HG03432 (cell line): Measurements from ENCODE around the gene CBX8.

Experiments used
- ATAC-seq: cut with Tn5 transposase; IDR thresholded peaks from one replicate; pipeline ENCODE4 v1.9.1; 2021; ENCODE audit warnings: mild to moderate bottlenecking, moderate library complexity; ENCODE audit not compliant: unreplicated experiment

CBX8 gene

GRCh38 chr17:79795795-79796443, 958 bp downstream of the CBX8 start:
- no peak for ATAC-seq

- no peak for ATAC-seq
These were observed 2.0 kb downstream of the CBX8 start for GRCh38 chr17:79794659-79795511.

GRCh38 chr17:79793924-79794304, 3.0 kb downstream of the CBX8 start:
- no peak for ATAC-seq

GRCh38 chr17:79792984-79793923, 3.6 kb downstream of the CBX8 start:
- ATAC-seq: no peak

- ATAC-seq: no peak
These were observed 4.5 kb downstream of the CBX8 start for GRCh38 chr17:79792341-79792871.

- ATAC-seq: no peak
These were observed 5.1 kb downstream of the CBX8 start for GRCh38 chr17:79791735-79792161.

- no peak for ATAC-seq
These were observed 5.8 kb downstream of the CBX8 start for GRCh38 chr17:79790805-79791734.

GRCh38 chr17:79789943-79790804, 6.7 kb downstream of the CBX8 start:
- ATAC-seq: no peak

GRCh38 chr17:79788989-79789942, 7.6 kb downstream of the CBX8 start:
- ATAC-seq: no peak

- ATAC-seq: no peak
These were observed 8.4 kb downstream of the CBX8 start for GRCh38 chr17:79788455-79788854.

GRCh38 chr17:79786930-79787643, 9.8 kb downstream of the CBX8 start:
- no peak for ATAC-seq

GRCh38 chr17:79785900-79786810, 10.7 kb downstream of the CBX8 start:
- no peak for ATAC-seq

- no peak for ATAC-seq
These were observed 11.6 kb downstream of the CBX8 start for GRCh38 chr17:79785017-79785899.

- no peak for ATAC-seq
These were observed 12.4 kb downstream of the CBX8 start for GRCh38 chr17:79784353-79785016.

GRCh38 chr17:79783891-79784290, 13.0 kb downstream of the CBX8 start:
- ATAC-seq: no peak
